ENCODE data around the gene GPR137C.

- TF ChIP-seq POLR2A (IDR thresholded peaks at IDR 0.05; ENCODE audit: low read depth, low read length) (no peak), SMC3 (IDR thresholded peaks at IDR 0.05; ENCODE audit: low read depth, low read length) (no peak), RFX5 (IDR thresholded peaks at IDR 0.05; ENCODE audit: low read depth, low read length) (no peak), CEBPB (IDR thresholded peaks at IDR 0.05; ENCODE audit: low read depth, low read length) (no peak), MAZ (IDR thresholded peaks at IDR 0.05; ENCODE audit: borderline replicate concordance, low read depth, low read length) (no peak), CHD1 (IDR thresholded peaks at IDR 0.05; ENCODE audit: low read depth, low read length) (no peak), FOS (IDR thresholded peaks at IDR 0.05; ENCODE audit: low read depth, low read length) (no peak), NFE2L2 (IDR thresholded peaks at IDR 0.05; ENCODE audit: low read depth, low read length) (no peak), RCOR1 (IDR thresholded peaks at IDR 0.05; ENCODE audit: insufficient replicate concordance, low read length) (no peak)
- TF ChIP-seq, protein P1, sequence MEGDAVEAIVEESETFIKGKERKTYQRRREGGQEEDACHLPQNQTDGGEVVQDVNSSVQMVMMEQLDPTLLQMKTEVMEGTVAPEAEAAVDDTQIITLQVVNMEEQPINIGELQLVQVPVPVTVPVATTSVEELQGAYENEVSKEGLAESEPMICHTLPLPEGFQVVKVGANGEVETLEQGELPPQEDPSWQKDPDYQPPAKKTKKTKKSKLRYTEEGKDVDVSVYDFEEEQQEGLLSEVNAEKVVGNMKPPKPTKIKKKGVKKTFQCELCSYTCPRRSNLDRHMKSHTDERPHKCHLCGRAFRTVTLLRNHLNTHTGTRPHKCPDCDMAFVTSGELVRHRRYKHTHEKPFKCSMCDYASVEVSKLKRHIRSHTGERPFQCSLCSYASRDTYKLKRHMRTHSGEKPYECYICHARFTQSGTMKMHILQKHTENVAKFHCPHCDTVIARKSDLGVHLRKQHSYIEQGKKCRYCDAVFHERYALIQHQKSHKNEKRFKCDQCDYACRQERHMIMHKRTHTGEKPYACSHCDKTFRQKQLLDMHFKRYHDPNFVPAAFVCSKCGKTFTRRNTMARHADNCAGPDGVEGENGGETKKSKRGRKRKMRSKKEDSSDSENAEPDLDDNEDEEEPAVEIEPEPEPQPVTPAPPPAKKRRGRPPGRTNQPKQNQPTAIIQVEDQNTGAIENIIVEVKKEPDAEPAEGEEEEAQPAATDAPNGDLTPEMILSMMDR (conservative IDR thresholded peaks at IDR 0.05; ENCODE audit: low read depth, low read length) = no peak
- TF ChIP-seq, protein P2, sequence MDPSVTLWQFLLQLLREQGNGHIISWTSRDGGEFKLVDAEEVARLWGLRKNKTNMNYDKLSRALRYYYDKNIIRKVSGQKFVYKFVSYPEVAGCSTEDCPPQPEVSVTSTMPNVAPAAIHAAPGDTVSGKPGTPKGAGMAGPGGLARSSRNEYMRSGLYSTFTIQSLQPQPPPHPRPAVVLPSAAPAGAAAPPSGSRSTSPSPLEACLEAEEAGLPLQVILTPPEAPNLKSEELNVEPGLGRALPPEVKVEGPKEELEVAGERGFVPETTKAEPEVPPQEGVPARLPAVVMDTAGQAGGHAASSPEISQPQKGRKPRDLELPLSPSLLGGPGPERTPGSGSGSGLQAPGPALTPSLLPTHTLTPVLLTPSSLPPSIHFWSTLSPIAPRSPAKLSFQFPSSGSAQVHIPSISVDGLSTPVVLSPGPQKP (IDR thresholded peaks at IDR 0.05; ENCODE audit: borderline replicate concordance, low read depth, low read length) = no peak
- TF ChIP-seq, protein P3, sequence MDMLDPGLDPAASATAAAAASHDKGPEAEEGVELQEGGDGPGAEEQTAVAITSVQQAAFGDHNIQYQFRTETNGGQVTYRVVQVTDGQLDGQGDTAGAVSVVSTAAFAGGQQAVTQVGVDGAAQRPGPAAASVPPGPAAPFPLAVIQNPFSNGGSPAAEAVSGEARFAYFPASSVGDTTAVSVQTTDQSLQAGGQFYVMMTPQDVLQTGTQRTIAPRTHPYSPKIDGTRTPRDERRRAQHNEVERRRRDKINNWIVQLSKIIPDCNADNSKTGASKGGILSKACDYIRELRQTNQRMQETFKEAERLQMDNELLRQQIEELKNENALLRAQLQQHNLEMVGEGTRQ (IDR thresholded peaks at IDR 0.05; ENCODE audit: low read depth, low read length) = no peak
Observed at GRCh38 chr14:52590318-52590717, 37.7 kb downstream of the GPR137C start.
